GM12864 (cell line): Measurements from ENCODE around the gene PALM.

Experiments
- DNase-seq: peaks from one replicate; pipeline ENCODE4 v3.0.0-alpha.2; 2011; ENCODE audit warnings: low read depth
- H3K4me3 ChIP-seq: 2 replicates; pipeline ENCODE4 v1.5.1; 2011; ENCODE audit warnings: mild to moderate bottlenecking, low read depth, low read length, control low read depth
- TF ChIP-seq, protein P1 (sequence below): IDR thresholded peaks from 2 replicates; pipeline ENCODE4 v1.5.1; 2011; ENCODE audit warnings: low read depth, mild to moderate bottlenecking, moderate library complexity, low read length, control low read depth, inconsistent platforms; ENCODE audit errors: missing control alignments

PALM gene

DNA sequence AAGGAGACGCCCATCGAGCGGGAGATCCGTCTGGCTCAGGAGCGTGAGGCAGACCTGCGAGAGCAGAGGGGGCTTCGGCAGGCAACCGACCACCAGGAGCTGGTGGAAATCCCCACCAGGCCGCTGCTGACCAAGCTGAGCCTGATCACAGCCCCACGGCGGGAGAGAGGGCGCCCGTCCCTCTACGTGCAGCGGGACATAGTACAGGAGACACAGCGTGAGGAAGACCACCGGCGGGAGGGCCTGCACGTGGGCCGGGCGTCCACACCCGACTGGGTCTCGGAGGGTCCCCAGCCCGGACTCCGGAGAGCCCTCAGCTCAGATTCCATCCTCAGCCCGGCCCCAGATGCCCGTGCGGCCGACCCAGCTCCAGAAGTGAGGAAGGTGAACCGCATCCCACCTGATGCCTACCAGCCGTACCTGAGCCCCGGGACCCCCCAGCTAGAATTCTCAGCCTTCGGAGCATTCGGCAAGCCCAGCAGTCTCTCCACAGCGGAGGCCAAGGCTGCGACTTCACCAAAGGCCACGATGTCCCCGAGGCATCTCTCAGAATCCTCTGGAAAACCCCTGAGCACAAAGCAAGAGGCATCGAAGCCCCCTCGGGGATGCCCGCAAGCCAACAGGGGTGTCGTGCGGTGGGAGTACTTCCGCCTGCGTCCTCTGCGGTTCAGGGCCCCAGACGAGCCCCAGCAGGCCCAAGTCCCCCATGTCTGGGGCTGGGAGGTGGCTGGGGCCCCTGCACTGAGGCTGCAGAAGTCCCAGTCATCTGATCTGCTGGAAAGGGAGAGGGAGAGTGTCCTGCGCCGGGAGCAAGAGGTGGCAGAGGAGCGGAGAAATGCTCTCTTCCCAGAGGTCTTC lies 49.3 kb downstream of the PALM start:
- DNase-seq = no peak
- TF ChIP-seq, protein P1, sequence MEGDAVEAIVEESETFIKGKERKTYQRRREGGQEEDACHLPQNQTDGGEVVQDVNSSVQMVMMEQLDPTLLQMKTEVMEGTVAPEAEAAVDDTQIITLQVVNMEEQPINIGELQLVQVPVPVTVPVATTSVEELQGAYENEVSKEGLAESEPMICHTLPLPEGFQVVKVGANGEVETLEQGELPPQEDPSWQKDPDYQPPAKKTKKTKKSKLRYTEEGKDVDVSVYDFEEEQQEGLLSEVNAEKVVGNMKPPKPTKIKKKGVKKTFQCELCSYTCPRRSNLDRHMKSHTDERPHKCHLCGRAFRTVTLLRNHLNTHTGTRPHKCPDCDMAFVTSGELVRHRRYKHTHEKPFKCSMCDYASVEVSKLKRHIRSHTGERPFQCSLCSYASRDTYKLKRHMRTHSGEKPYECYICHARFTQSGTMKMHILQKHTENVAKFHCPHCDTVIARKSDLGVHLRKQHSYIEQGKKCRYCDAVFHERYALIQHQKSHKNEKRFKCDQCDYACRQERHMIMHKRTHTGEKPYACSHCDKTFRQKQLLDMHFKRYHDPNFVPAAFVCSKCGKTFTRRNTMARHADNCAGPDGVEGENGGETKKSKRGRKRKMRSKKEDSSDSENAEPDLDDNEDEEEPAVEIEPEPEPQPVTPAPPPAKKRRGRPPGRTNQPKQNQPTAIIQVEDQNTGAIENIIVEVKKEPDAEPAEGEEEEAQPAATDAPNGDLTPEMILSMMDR = no peak
- no peak overlapping the region for H3K4me3 ChIP-seq

DNA sequence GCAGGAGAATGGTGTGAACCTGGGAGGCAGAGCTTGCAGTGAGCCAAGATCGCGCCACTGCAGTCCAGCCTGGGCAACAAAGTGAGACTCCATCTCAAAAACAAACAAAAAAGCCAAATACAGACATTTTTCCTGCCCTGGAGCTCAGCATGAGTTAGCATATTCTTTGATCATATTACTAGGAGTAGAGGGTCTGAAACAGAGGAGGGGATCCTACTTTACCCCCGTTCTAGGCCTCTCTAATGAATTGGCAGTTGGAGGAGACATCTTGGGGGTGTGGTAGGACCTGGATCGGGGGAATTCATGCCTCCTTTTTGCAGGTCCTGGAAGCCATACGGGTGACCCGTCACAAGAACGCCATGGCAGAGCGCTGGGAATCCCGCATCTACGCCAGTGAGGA lies 54.4 kb downstream of the PALM start:
- TF ChIP-seq, protein P1 = no peak
- DNase-seq = no peak
- H3K4me3 ChIP-seq = no peak overlapping the region

DNA sequence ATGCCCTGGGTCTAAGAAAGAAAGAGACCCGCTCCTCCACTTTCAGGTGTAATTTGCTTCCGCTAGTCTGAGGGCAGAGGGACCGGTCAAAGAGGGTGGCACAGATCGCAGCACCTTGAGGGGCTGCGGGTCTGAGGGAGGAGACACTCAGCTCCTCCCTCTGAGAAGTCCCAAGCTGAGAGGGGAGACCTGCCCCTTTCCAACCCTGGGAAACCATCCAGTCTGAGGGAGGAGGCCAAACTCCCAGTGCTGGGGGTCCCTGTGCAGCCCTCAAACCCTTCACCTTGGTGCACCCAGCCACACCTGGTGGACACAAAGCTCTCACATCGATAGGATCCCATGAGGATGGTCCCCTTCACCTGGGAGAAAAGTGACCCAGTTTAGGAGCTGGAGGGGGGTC lies 55.1 kb downstream of the PALM start:
- DNase-seq = no peak

DNA sequence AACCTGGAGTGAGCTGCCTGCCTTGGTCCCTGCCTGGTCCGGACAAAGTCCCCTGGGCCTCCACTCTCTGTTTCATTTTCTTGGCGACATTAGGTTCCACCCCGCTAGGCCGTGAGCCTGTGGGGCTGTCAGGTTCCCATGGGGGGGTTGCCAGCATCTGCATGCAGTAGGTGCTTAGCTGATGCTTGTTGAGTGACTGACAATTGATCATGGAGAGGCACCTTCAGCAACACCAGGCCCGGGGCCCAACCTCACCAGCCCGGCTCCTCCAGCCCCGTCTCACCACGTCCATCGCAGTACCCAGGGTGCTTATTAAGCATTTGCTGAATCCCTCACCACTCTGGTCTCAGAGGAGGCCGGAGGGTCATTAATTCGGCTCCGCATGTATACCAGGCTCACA lies 55.6 kb downstream of the PALM start:
- no peak for DNase-seq
- no peak overlapping the region for H3K4me3 ChIP-seq
- TF ChIP-seq, protein P1 = no peak

More for the DNA sequence above, 55.1 kb downstream of the PALM start:
- TF ChIP-seq, protein P1 = no peak
- no peak overlapping the region for H3K4me3 ChIP-seq

DNA sequence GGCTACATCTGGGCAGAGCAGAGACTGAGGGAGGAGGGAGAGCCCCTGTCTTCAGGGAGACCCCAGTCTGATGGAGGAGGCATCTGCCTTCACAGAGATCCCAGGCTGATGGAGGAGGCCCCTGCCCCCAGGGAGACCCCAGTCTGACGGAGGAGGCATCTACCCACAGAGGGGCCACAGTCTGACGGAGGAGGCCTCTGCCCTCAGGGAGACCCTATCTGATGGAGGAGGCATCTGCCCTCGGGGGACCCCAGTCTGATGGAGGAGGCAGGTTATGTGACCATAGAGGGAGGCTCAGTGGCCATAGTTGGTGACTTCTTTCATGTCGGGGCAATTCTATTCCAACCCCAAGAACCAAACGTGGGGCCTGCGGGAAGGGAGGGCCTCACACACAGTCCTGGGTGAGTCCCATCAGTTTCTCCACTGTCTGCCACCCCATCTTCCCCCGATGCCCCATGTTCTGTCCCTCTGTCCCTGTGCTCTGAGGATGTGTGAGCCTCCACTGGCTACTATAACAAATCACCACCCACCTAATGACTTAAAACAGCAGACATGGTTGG lies 56.5 kb downstream of the PALM start:
- DNase-seq = no peak
- TF ChIP-seq, protein P1 = no peak
- H3K4me3 ChIP-seq = no peak overlapping the region

DNA sequence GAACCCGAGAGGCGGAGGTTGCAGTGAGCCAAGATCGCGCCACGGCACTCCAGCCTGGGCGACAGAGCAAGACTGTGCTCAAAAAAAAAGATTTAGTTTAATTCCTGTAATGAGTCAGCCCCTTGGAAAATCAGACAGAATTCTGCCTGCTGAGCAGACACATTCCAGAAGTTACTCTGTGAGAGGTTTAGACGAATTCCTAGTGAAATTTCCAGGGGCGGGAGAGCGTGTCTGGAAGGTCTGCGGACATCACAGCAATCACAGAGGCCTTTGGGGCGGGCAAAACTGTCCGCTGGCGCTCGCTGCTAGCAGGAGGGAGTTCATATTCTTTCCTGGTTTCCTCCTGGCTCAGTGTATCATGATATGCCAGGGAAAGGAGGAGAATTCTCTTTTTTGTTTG lies 59.7 kb downstream of the PALM start:
- no peak overlapping the region for H3K4me3 ChIP-seq
- no peak for DNase-seq
- TF ChIP-seq, protein P1 = no peak

DNA sequence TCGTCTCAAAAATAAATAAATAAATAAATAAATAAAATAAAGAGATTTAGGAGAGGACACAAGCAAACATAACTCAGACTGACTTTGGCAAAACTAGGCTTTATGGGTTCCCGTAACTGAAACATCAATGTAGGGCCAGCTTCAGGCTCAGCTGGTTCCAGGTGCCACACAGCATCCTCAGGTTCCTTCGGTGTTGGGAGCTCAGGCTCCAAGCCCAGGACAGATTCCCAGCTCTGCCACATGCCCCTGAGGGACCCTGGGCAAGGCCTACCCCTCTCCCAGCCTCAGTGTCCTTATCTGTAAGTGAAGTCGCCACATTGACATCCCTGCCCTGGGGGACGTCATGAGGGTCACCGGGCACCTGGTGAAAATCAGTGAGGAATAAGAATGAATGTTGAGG lies 60.9 kb downstream of the PALM start:
- no peak for DNase-seq
- H3K4me3 ChIP-seq = no peak overlapping the region
- TF ChIP-seq, protein P1 = no peak
